Superior temporal gyrus (tissue), 1 donor: Measurements from ENCODE around the gene EVI5L.
"Not testable (repeated sequence)": the region's sequence is repeated elsewhere in the genome, so short reads cannot be mapped to it uniquely, and the experiment has no call there.

Experiments
- DNase-seq: peaks from one replicate; pipeline ENCODE4 v3.0.0-alpha.2; 2016; ENCODE audit errors: extremely low spot score

The EVI5L gene

DNA sequence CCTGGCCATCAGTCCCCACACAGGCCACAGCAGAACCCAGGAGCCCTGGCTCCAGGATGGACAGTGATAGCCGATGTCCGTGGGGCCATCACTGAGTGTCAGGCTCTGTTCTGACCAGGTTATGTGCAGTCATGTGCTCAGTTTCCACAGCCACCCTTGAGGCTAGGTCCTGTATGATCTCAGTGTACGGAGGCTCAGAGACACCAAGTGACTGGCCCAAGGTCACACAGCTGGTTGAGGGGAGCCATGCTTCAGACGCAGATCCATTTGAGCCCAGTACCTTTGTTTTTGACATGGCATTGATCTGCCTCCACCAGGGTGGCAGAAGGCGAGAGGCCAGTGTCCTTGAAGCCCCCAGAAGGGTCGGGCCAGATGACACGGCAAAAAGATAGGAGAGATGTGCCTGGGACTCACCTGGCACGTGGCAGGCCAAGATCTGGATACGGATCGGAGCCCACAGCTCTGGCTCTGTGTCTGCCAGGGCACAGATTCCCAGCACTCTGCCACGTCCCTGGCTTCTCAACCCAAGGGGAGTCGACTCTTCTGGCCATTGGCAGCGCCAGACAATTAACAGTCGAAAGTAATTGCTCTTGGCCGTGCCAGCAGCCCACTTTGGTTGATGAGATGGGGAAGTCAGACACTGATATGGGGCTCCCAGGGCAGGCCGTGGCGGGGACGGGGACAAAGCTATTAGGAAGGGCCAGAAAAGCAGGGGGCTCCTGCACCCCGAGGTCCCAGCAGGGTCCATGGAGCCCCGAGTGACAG is 15.6 kb downstream of the EVI5L start:
- DNase-seq, result no peak

DNA sequence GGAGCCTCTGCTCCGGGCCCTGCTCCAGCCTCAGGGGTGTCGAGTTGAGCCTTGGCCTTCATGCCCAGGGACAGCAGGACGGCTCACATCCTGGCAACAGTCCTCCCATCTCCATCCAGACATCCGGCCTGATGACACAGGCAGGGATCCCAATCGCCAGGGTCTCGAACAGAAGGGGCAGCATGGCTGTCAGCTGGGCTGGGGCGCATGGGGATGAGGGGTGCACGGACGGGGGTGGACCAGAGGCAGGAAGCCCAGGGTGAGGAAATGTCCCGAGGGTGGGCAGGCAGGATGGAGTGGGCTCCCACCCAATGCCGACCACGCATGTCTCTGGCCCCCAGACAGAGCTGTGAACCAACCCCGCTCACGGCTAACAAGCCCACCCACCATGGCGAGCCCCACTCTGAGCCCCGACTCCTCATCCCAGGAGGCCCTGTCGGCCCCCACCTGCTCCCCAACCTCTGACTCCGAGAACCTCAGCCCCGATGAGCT is 16.2 kb downstream of the EVI5L start:
- no peak for DNase-seq

DNA sequence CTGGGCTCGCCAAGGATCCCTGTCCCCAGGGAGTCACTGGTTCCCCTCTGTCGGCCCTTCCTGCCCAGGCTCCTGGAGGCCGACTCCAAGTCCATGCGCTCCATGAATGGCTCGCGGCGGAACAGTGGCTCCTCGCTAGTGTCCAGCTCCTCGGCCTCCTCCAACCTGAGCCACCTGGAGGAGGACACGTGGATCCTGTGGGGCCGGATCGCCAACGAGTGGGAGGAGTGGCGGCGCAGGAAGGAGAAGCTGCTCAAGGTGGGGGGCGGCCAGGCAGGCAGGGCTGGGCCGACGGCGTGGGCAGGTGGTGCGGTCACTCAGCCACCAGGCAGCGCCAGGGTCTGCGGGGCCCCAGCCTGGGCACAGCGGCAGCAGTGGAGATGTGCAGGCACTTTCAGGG is 17.6 kb downstream of the EVI5L start:
- no peak for DNase-seq

DNA sequence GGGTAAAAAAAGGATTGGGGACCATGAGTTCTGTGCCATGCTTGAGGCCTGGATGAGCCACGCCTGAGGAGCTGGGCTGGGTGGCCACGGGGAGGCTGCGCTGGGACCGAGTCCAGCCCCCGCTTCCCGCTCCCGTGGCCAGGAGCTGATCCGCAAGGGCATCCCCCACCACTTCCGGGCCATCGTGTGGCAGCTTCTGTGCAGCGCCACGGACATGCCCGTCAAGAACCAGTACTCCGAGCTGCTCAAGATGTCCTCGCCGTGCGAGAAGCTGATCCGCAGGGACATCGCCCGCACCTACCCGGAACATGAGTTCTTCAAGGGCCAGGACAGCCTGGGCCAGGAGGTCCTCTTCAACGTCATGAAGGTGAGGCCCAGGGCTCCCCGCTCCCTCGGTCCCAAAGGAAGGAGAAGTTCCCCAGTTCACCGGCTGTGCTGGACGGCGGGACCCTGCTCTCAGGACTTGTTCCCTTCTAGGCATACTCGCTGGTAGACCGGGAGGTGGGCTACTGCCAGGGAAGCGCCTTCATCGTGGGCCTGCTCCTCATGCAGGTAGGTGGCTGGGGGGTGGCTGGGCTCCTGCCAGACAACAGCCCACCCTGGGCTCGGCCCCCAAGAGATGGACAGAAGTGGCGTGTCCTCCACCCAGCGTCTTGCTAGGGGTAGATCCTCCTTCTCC is 18.9 kb downstream of the EVI5L start:
- peak; percentile 61 for DNase-seq

DNA sequence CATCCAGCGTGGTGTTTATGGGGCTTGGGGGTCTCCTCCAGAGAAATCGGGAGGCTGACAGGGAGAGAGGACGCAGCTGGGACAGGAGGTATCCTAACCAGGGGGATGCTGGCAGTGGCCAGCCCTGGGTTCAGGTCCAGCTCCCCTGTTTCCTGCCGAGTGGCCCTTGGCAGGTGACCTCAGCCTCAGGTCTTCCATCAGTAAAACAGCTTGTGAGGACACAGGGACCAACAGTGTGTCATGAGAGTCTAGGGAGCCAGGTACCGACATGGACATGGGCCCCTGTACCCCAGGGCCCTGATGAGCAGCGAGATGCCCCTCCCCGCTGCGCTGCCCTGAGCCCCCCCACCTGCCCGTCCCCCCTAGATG is 19.6 kb downstream of the EVI5L start:
- DNase-seq, result no peak

DNA sequence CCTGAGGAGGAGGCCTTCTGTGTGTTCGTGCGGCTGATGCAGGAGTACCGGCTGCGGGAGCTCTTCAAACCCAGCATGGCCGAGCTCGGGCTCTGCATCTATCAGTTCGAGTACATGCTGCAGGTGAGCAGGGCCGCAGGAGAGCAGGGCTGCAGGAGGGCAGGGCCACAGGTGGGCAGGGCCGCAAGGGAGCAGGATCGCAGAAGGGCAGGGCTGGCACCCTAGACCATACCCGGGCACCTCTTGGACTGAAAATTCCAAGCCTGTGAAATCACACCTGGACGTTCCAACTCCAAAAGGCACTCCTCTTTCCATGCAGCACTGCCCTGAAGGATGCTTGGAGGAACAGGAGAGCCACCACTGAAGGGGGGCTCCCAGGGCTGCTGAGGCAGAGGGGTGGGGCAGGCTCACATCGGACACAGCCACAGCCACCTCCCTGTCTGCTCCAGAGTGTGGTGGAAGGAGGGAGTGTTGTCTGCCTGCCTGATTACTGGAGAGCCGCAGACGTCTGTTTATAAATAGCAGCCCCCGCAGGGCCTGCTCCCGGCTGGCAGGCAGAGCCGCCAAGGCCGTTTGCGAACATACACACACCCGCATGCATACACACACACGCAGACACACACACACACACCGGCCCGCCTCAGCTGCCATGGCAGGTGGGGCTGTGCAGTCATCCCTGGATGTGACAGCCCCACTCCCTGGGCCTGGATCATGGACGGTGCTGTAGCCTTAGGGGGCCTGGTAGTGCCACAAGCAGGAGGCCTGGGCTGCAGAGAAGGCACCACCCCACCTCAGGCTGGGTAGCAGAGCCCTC is 20.2 kb downstream of the EVI5L start:
- peak; percentile 52 for DNase-seq

DNA sequence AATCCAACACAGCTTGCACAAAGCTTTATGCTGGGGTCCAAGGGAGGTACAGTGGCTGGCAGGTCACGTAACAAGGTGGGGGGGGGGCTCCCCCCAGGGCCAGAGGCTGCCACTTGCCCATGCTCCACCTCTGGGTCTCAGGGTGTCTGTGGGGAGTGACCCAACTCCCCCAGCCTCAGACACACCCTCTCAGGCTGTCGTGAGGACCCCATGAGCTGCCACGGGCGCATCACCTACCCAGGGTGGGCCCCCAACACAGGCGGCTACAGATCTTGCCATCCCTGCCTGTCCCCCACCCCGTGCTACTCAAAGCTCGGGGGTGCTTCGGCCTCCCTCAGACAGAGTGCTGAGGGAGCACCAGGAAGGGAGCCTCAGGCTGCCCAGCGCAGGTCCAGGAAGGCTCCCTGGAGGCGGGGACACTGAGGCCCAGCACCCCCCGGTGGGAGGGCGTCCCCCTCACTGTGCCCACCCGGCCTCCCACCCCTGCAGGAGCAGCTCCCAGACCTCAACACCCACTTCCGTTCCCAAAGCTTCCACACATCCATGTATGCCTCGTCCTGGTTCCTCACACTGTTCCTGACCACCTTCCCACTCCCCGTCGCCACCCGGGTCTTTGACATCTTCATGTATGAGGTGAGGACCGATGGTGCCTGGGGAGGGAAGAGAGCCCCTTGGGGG is 21.1 kb downstream of the EVI5L start:
- no peak for DNase-seq

DNA sequence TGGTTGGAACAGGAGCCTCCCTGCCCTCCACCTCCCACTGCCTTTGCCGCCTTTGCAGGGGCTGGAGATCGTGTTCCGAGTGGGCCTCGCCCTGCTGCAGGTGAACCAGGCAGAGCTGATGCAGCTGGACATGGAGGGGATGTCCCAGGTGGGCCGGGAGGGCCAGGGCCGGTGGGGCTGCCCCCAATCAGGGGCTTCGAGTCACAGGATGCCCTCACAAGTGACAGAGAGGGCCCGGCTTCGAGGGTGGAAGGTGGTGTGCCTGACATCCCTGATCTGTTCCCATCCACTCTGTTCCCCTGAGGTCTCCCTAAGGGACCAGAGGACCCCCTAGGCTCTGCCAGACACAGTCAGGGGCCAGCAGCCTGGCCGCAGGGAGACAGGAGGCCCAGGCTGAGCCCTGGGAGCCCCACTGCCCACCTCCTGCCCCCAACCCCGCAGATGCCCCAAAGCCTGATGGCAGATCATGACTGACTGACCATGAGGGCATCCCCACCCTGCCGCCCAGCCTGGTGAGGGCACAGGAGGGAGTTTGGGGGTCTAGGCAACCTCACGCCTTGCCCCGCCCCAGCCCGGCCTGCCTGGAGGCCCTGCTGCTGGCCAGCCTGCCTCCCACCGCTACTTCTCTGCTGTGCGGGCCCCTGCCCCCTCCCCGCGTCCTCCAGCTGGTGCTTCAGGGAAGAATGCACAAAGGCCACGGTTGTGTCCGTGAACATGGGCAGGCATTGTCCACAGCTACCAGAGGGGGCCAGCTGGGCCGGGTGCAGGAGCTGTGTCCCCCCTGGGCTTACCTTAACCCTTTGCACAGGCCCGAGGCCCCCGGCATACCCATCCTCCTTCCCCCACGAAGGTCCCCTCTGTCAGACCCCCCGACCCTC is 21.8 kb downstream of the EVI5L start:
- DNase-seq, result peak; percentile 92

DNA sequence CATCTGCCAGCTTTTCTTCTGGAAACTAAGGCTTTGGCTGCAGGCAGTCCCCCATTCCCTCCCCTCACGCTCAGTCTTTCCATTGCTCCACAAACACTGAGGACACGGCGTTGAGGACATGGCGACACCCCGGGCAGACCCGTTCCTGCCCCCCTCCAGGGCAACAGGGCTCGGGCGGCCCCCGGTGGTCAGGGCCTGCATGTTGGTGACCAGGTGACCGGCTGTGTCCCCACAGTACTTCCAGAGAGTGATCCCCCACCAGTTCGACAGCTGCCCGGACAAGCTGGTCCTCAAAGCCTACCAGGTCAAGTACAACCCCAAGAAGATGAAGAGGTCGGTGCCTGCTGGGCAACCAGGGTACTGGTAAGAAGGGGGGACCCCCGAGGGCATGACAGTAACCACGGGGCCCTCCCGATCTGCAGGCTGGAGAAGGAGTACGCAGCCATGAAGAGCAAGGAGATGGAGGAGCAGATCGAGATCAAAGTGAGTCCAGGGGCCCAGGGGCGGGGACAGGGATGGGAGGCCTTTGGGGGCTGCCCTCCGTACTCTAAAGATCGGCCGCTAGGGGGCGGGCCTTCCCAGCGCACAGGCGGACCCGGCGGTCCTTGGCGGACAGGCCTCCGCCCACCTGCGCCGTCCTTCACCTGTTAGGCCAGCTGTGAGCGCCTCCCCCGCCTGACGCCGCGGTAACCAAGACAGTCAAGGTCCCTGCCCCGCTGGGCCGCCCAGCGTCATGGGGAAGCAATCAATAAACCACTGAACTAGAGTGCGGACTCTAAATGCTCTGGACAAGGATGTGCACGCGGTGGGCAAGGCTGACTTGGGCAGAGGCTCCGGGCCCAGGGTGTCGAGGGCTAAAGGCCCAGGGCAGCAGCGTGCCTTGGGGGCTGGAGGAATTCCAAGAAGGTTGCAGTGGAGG is 23.1 kb downstream of the EVI5L start:
- DNase-seq, result peak; percentile 69

DNA sequence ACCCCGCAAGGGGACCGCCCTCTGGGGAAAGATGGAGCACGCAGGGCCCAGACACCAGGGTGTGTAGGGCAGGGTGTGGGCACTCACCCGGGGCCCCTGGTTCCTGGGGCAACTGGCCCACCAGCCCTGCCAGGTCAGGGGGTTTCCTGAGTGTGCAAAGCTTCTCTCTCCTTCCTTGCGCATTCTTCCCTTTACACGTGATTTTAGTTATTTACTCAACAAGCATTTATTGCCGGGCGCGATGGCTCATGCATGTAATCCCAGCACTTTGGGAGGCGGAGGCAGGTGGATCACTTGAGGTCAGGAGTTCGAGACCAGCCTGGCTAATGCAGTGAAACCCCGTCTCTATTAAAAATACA is 23.7 kb downstream of the EVI5L start:
- DNase-seq, result no peak

DNA sequence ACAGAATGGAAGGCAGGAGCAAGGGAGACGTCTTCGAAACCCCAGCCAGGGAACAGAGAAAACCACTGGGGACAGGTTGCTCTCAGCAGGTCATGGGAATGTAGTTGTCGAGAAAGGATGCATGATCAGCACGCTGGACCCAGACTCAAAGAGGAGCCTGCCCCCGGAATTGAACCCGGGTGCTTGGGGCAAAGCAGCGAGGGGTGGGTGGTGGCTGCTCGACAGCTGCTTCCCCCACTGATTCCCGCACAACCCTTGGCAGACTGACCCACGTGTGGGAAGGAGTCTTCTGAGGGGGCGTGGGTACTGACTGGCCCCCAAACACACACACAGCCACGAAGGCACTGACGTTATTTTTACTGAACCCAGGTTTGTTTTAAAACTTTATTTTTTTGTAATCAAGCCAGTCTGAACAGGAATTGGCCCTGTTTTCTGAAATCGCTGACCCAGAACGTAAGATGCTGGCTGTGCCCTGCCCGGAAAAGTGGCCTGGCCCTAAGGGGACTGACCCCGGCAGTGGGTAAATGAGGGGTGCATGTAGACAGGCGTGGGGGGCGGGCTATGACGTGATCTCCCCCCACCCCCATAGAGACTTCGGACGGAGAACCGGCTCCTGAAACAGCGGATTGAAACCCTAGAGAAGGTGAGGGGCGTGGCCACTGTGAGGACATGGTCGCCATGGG is 25.5 kb downstream of the EVI5L start:
- no peak for DNase-seq

DNA sequence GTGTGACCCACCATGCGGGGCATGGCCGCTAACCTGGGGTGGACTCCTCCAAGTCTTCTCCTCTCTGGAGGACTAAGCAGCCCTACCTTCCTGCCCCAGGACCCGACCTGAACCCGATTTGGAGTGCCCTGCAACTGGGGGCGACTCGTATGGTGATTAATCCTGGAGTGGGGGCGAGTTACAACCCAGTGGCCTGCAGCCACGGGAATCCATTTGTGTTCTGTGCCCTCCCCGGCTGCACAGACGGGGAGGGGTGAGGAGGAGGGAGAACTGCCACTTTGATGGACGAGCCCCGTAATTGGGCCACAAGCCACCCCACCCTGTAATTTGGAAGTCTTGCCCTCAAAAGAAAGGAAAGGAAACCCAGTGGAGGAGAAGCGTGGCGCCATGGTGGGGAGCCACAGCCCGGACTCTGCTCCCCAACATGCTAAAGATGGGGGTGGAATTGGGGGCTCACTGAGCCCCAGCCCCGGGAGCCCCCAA is 26.1 kb downstream of the EVI5L start:
- no peak for DNase-seq

DNA sequence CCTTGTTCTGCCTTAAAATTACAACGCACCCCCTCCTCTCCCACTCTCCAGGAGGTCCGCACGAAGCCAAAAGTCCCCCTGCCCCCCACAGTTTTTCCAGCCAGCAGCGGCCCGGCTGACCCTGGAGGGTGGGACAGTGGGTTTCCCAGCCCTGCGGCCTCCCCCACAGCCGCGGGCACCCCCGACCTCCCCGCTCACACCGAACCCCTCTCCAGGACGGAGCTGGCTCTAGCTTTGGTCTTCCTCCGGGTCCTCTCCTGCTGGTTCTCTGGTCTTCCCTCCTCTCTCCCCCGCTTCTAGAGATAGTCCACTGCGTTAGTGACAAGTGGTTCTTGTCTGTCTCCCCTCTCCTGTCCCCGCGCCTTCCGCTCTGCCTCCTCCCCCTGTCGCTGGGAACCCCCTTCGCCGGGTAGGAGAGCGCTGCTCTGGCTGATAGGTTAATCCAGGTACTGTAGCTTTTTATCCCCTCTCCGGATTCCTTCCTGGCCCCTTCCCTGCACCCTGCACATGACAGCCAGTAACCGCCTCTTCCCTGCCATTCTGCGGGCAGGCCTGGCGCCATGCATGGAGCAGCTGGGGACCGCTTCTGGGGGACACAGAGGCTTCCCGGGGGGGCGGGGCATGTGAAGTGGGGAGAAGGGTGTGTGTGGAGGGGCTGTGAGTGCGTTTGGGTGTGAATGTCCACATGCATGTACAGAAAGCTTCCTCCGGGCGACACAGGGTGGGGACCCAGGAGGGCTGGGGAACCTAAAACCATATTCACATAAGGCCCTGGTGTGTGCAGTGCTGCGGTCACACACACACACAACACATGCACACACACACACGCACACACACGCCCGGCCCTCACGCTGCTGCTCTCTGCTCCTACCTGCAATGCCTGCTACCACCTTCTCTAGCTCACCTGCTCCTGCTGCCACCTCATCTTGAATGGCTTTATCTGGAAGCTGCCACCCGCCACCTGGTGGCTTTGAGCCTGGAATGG is 27.0 kb downstream of the EVI5L start:
- DNase-seq, result no peak

DNA sequence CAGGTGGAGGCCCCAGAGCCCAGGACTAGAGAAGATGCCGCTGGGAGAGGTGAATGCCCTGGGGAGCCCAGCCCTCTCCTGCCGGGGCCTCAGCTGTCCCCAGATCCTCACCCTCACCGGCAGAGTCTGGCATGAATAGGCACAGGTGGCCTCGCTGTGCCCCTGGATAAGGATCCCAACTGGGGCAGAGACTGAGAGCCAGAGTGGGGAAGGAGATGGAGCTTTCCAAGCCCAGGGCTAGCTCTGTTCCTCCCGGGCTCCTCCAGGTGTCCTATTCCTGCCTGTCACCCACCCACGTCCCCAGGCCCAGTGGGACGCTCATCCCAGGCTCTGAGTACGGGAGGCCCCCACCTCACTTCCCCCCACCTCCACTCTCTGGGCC is 27.7 kb downstream of the EVI5L start:
- no peak for DNase-seq

DNA sequence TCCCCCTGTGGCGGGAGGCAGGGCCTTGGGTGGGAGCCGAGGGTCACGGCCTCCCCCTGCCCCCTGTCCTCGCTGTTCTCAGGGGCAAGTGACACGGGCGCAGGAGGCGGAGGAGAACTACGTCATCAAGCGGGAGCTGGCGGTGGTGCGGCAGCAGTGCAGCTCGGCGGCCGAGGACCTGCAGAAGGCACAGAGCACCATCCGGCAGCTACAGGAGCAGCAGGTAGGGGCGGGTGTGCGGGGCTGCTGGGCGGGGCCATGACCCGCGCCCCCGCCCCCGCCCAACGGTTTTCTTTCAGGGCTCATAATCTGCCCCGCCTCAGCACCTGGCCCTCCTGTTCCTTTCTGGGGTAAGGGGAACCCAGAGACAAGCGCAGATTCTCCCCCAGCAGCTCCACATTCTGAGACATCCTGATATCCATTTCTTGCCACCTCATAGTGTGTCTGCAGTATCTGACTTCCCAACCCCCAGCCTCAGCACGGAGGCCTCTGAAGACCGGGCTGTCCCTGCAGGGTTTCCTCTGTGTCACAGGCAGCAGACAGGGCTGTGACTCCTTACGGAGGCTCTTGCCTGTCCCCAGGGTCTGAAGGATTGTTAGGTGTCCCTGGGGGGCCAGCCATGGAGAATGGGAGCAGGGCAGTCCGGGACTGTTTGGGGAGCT is 28.2 kb downstream of the EVI5L start:
- DNase-seq, result no peak

DNA sequence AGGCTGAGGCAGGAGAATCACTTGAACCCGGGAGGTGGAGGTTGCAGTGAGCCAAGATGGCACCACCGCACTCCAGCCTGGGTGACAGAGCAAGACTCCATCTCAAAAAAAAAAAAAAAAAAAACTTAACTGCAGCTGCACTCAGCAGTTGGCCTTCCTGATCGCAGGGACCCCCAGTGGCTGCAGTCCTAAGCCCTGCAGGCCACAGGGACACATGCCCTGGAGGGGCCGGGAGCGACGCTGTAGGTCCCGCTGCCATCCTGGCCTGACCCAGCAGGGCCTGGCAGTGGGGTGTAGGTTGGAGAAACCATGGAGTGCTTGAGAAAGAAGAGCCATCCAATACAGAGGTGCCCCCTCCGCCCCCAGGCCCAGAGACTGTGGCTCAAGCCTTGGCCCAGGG is 29.1 kb downstream of the EVI5L start:
- not testable (repeated sequence) for DNase-seq
